Measurements from ENCODE around the gene LIMS2. TPM values are rescaled to one million over a fixed set of nuclear protein-coding genes. Genes with fewer than 3 reads are reported as not detected.

Gene LIMS2, protein sequence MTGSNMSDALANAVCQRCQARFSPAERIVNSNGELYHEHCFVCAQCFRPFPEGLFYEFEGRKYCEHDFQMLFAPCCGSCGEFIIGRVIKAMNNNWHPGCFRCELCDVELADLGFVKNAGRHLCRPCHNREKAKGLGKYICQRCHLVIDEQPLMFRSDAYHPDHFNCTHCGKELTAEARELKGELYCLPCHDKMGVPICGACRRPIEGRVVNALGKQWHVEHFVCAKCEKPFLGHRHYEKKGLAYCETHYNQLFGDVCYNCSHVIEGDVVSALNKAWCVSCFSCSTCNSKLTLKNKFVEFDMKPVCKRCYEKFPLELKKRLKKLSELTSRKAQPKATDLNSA
- total RNA-seq (1 to 10 TPM; 5.9 to 6.1 TPM), polyA plus RNA-seq (3.1 TPM)

DNA sequence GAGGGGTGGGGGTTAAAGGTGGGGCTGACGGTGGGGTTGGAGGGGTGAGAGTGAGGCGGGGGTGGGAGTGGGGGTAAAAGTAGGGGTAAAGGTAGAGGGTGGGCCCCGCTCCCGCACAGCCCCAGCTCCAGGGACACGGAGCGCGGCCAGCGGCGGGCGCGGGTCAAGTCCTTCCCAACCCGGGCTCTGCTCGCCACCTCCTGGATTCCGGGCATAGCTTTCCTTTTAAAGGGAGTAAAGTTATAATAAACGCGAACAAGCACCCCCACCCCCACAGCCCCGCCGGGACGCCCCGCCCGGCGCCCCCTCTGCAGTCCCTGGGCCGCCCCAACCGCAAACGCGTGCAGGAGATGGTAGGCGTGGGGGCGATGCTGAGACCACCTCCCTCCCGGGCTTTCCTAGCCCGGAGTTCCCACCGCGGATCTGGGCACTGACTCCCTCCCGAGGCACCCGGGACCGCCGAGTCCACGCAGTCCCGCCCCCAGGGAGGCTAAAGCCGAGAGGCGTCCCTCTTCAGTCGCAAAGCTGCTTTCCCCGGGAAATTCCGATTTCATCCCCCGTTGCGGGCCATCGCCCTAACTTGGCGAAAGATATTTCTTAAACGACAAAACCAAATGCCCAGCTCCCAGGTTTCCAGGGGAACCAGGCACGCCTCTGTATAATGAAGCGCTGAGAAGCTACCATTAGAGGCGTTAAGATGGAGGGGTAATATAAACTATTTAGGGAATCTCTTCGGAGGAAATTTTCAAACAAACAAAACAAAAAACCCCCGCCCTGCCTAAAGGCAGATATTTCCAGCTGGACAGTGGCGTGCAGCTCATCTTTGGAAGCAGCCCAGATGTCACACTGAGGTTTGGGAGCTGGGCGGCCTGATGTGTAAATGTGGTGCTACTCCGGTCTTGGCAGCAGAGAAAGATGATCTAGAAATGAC, at the start of gene LIMS2:
Gene LIMS2 (minus strand): TSS at position 200 of the 931 bp plus-strand sequence. CDS start 506 bp downstream, outside the sequence.
- POLR2A ChIA-PET: interaction anchor here (0.6 kb wide), 1 partner anchor 26 kb away, joined by 3 read pairs; the partner anchor contains the start of gene SFT2D3
- peaks cover 58 to 67% of the 10 kb centered on the region in 2 donors for H3K27me3 Mint-ChIP-seq

DNA sequence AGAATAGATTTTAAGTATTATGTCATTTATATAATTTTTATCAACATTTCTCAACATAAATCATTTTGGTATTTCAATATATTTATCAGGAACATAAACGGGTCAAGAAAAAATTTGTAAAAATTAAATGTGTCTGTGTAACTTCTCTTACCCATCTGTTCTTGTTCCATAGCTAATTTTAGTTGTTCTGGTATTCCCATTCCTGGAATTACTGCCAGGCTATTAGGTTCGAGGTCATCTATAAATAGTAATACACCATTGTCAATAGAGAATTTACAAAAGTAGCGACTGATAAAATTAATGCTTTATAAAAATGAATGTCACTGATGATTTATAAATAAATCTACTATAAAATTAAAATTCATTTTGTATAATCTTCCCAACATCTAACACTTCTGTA, 47.5 kb upstream of the LIMS2 start:
- Mint-ChIP-seq H3K4me1 (peaks cover 0 to 2% (median 0%) of the 10 kb centered on the region in 3 donors), H3K9me3 (no peaks in the 10 kb centered on the region), H3K27ac (no peak overlapping the region), H3K36me3 (peaks cover 19 to 73% (median 37%) of the 10 kb centered on the region in 3 donors), H3K27me3 (no peaks in the 10 kb centered on the region), H3K4me3 (no peak overlapping the region)
- H3K36me3 ChIP-seq (ENCODE audit: insufficient read depth, low read length): peaks cover 46% of the 10 kb centered on the region
- ChIA-PET CTCF (no interaction called here), POLR2A (no interaction called here)
- H3K4me3 ChIP-seq (ENCODE audit: low read length): no peak overlapping the region
- H3K9me3 ChIP-seq (ENCODE audit: low read length): no peaks in the 10 kb centered on the region
- H3K27ac ChIP-seq (ENCODE audit: low read depth, low read length): no peak overlapping the region
- H3K27me3 ChIP-seq (ENCODE audit: insufficient read depth, low read length, poor library complexity, severe bottlenecking): no peaks in the 10 kb centered on the region
- DNase-seq: no peak
- no peaks in the 10 kb centered on the region for H3K4me1 ChIP-seq (ENCODE audit: insufficient read depth, low read length)

More for the DNA sequence above, at the start of gene LIMS2:
- Mint-ChIP-seq H3K4me3 (peak within 1 kb of the TSS; percentile 24 to 82 (median 76)), H3K36me3 (no peaks in the 10 kb centered on the region), H3K4me1 (peaks cover 11 to 12% (median 12%) of the 10 kb centered on the region in 3 donors), H3K9me3 (no peaks in the 10 kb centered on the region), H3K27ac (no peak within 1 kb of the TSS)
- Histone ChIP-seq H3K27me3 (ENCODE audit: insufficient read depth, low read length, poor library complexity, severe bottlenecking) (peaks cover 31% of the 10 kb centered on the region), H3K4me1 (ENCODE audit: insufficient read depth, low read length) (no peaks in the 10 kb centered on the region), H3K9me3 (ENCODE audit: low read length) (no peaks in the 10 kb centered on the region), H3K27ac (ENCODE audit: low read depth, low read length) (no peak within 1 kb of the TSS), H3K36me3 (ENCODE audit: insufficient read depth, low read length) (no peaks in the 10 kb centered on the region), H3K4me3 (ENCODE audit: low read length) (no peak within 1 kb of the TSS)
- no peak for DNase-seq
- CTCF ChIA-PET: interaction anchor here (1.3 kb wide), 1 partner anchor 26 kb away, joined by 3 read pairs; no protein-coding TSS in a partner anchor

DNA sequence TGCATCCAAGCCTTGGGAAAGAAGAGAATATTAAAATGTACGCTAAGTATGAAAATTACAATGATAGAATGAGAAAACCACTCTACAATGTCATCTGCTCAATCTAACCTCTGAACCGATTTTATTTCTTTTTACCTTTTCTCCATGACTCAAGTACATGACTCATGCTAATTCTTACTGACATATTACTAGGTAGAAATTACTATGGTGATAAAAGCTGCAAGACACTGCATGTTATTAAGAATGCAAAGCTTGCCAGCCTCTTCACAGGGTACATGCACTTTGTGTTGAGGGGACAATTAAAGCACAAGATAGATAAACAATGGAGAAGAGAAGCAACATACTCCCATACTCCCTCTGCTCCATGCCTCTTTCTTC, 46.6 kb upstream of the LIMS2 start:
- H3K27ac ChIP-seq (ENCODE audit: low read depth, low read length): no peak overlapping the region
- H3K27me3 ChIP-seq (ENCODE audit: insufficient read depth, low read length, poor library complexity, severe bottlenecking): no peaks in the 10 kb centered on the region
- ChIA-PET POLR2A (no interaction called here), CTCF (no interaction called here)
- peaks cover 47% of the 10 kb centered on the region for H3K36me3 ChIP-seq (ENCODE audit: insufficient read depth, low read length)
- no peaks in the 10 kb centered on the region for H3K4me1 ChIP-seq (ENCODE audit: insufficient read depth, low read length)
- H3K4me1 Mint-ChIP-seq: peaks cover 0 to 2% (median 0%) of the 10 kb centered on the region in 3 donors
- H3K4me3 ChIP-seq (ENCODE audit: low read length): no peak overlapping the region
- H3K27ac Mint-ChIP-seq: no peak overlapping the region
- peaks cover 19 to 77% (median 37%) of the 10 kb centered on the region in 3 donors for H3K36me3 Mint-ChIP-seq
- no peaks in the 10 kb centered on the region for H3K27me3 Mint-ChIP-seq
- H3K9me3 Mint-ChIP-seq: no peaks in the 10 kb centered on the region
- DNase-seq: no peak
- no peaks in the 10 kb centered on the region for H3K9me3 ChIP-seq (ENCODE audit: low read length)
- no peak overlapping the region for H3K4me3 Mint-ChIP-seq

DNA sequence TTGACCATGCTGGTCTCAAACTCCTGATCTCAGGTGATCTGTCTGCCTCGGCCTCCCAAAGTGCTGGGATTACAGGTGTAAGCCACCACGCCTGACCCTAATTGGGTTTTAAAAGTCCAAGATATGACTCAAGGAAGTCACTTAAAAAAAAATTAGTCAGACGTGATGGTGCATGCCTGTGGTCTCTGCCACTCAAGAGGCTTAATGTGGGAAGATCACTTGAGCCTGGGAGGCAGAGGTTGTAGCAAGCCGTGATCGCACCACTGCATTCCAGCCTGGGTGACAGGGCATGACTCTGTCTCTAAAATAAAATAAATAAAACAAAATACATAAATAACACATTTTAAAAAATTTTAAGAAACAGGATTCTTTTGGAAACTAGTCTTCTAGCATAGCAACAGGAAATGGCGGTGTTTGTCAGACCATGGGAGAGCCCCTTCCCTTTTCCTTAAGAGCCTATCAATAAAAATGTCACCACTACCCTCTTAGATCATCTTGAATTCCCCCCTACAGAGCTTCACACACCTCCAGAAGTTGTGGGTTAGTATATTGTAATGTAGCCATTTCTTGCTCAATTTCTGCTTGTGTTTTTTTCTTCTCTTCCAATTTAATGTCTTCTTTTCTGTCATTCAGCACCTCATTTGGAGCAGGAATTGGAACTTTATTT, 46.1 kb upstream of the LIMS2 start:
- POLR2A ChIA-PET: no interaction called here
- Histone ChIP-seq H3K4me1 (ENCODE audit: insufficient read depth, low read length) (no peaks in the 10 kb centered on the region), H3K4me3 (ENCODE audit: low read length) (no peak overlapping the region), H3K36me3 (ENCODE audit: insufficient read depth, low read length) (peaks cover 52% of the 10 kb centered on the region), H3K9me3 (ENCODE audit: low read length) (no peaks in the 10 kb centered on the region), H3K27ac (ENCODE audit: low read depth, low read length) (no peak overlapping the region), H3K27me3 (ENCODE audit: insufficient read depth, low read length, poor library complexity, severe bottlenecking) (no peaks in the 10 kb centered on the region)
- no peaks in the 10 kb centered on the region for H3K27me3 Mint-ChIP-seq
- no peaks in the 10 kb centered on the region for H3K9me3 Mint-ChIP-seq
- H3K27ac Mint-ChIP-seq: peak overlapping the region in 1 of 8 donors; percentile 57
- peaks cover 0 to 2% (median 0%) of the 10 kb centered on the region in 3 donors for H3K4me1 Mint-ChIP-seq
- peaks cover 18 to 77% (median 37%) of the 10 kb centered on the region in 3 donors for H3K36me3 Mint-ChIP-seq
- CTCF ChIA-PET: no interaction called here
- no peak for DNase-seq
- no peak overlapping the region for H3K4me3 Mint-ChIP-seq

DNA sequence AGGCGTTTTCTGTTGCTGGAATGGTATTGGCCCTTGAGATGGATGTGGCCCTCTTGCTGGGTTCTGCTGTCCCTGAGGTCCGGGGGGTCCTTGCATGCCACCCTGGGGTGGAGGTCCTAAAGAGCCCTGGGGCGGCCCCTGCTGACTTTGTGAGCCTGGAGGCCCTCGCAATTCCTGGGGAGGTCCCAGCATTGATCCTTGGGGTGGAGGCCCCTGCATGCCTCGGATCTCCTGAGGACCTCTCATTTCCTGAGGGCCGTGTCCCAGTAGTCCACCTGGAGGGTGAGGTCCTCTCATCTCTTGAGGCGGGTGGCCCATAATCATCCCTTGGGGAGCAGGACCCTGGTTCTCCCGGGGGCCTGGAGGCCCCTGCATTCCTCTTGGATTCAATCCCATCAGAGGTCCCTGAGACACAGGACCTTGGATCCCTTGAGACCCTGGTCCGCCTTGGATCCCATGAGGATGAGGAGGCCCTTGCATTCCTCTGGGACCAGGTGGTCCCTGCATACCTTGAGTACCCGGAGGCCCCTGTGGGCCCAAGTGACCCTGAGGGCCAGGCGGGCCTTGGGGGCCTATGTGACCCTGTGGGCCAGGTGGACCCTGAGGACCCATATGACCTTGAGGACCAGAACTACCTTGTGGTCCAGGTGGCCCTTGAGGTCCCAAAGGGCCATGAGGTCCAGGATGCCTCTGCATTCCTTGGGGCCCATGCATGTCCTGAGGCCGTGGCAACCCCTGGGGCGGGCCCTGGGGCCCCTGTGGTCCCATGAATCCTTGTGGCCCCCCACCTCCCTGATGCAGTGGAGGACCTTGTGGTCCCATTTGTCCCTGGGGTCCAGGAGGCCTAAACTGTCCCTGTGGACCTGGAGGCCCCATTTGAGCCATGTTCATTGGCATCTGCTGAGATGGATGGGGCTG, 44.2 kb upstream of the LIMS2 start:
- no peak overlapping the region for H3K27ac Mint-ChIP-seq
- no peaks in the 10 kb centered on the region for H3K9me3 Mint-ChIP-seq
- DNase-seq: no peak
- Histone ChIP-seq H3K4me1 (ENCODE audit: insufficient read depth, low read length) (no peaks in the 10 kb centered on the region), H3K4me3 (ENCODE audit: low read length) (no peak overlapping the region), H3K27me3 (ENCODE audit: insufficient read depth, low read length, poor library complexity, severe bottlenecking) (no peaks in the 10 kb centered on the region), H3K36me3 (ENCODE audit: insufficient read depth, low read length) (peaks cover 51% of the 10 kb centered on the region), H3K27ac (ENCODE audit: low read depth, low read length) (no peak overlapping the region), H3K9me3 (ENCODE audit: low read length) (no peaks in the 10 kb centered on the region)
- peaks cover 10 to 79% (median 33%) of the 10 kb centered on the region in 3 donors for H3K36me3 Mint-ChIP-seq
- no peaks in the 10 kb centered on the region for H3K27me3 Mint-ChIP-seq
- H3K4me3 Mint-ChIP-seq: no peak overlapping the region
- H3K4me1 Mint-ChIP-seq: no peaks in the 10 kb centered on the region
- POLR2A ChIA-PET: no interaction called here
- CTCF ChIA-PET: no interaction called here

DNA sequence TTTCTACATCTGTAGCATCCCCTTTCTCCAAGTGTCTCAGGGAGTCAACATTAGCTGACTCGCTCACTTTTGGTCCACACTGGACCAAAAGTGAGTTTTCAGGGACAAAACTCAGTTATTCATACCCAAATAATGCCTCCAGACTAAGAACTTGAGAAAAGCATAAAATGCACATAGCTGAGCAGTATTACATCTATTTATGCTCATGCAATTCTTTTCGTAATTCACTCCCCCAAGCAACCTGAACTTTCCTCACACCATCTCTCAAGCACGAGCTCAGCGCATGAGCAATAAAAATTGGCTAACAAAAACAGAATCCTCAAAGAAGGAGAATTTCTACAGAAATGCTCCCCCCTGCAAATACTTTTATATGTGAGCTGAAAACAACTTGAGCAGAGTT, 42.9 kb upstream of the LIMS2 start:
- Histone ChIP-seq H3K9me3 (ENCODE audit: low read length) (no peaks in the 10 kb centered on the region), H3K27me3 (ENCODE audit: insufficient read depth, low read length, poor library complexity, severe bottlenecking) (no peaks in the 10 kb centered on the region), H3K27ac (ENCODE audit: low read depth, low read length) (no peak overlapping the region), H3K4me3 (ENCODE audit: low read length) (no peak overlapping the region), H3K4me1 (ENCODE audit: insufficient read depth, low read length) (no peaks in the 10 kb centered on the region), H3K36me3 (ENCODE audit: insufficient read depth, low read length) (peaks cover 45% of the 10 kb centered on the region)
- CTCF ChIA-PET: interaction anchor here (1.3 kb wide), 1 partner anchor 11 kb away, joined by 4 read pairs; no protein-coding TSS in a partner anchor
- no peaks in the 10 kb centered on the region for H3K9me3 Mint-ChIP-seq
- POLR2A ChIA-PET: interaction anchor here (0.8 kb wide), 1 partner anchor 339 kb away, joined by 3 read pairs; no protein-coding TSS in a partner anchor
- H3K27ac Mint-ChIP-seq: no peak overlapping the region
- no peak for DNase-seq
- H3K27me3 Mint-ChIP-seq: no peaks in the 10 kb centered on the region
- no peaks in the 10 kb centered on the region for H3K4me1 Mint-ChIP-seq
- peaks cover 7 to 81% (median 28%) of the 10 kb centered on the region in 3 donors for H3K36me3 Mint-ChIP-seq
- no peak overlapping the region for H3K4me3 Mint-ChIP-seq

DNA sequence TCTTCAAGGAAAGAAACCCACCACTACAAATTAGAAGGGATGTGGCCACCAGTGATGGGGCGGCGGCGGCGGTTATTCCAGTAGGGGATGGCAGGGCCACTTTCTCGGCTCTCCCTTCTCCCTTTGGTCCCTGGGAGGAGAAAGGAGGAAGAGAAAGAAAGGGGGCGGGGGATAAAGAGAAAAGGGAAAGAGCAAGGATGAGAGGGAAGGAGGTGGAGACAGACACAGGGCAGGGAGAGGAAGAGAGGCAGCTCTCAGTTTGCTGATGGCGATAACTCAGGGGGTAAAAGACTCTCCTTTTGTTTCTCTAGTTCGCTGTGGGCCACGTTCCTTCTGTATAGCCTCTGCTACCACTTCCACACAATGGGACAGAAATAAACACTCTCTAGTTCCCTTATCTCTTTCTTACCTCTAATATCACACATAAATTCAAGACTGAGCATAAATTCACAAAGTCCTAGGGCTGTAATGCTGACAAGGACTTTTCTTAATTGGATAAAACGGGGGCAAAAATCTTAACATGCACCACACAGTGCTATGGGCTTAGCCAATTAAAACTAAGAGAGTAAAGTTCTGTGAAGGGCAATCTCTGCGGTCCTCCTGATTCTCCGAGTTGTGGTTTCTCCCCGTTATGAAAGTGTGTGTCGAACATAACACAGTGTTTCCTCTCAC, 40.6 kb upstream of the LIMS2 start:
- H3K4me3 ChIP-seq (ENCODE audit: low read length): no peak overlapping the region
- no peak overlapping the region for H3K4me3 Mint-ChIP-seq
- peaks cover 0 to 69% (median 17%) of the 10 kb centered on the region in 3 donors for H3K36me3 Mint-ChIP-seq
- no peaks in the 10 kb centered on the region for H3K9me3 Mint-ChIP-seq
- no peak overlapping the region for H3K27ac ChIP-seq (ENCODE audit: low read depth, low read length)
- DNase-seq: no peak
- no peaks in the 10 kb centered on the region for H3K4me1 Mint-ChIP-seq
- H3K27ac Mint-ChIP-seq: peak overlapping the region in 3 of 8 donors; percentile 5 to 91 (median 62)
- H3K36me3 ChIP-seq (ENCODE audit: insufficient read depth, low read length): peaks cover 25% of the 10 kb centered on the region
- no peaks in the 10 kb centered on the region for H3K27me3 Mint-ChIP-seq
- H3K27me3 ChIP-seq (ENCODE audit: insufficient read depth, low read length, poor library complexity, severe bottlenecking): no peaks in the 10 kb centered on the region
- POLR2A ChIA-PET: no interaction called here
- H3K4me1 ChIP-seq (ENCODE audit: insufficient read depth, low read length): no peaks in the 10 kb centered on the region
- H3K9me3 ChIP-seq (ENCODE audit: low read length): no peaks in the 10 kb centered on the region
- CTCF ChIA-PET: no interaction called here
